OCI-LY1 (cell line): ENCODE data around the gene FAM83G.

Experiments
- EZH2 ChIP-seq: fragments of 200-600 bp; sonication (generic), shearing (Covaris generic); IDR thresholded peaks from 2 replicates; pipeline ENCODE4 v1.8.0; 2017; ENCODE audit warnings: borderline replicate concordance, mixed run types, mild to moderate bottlenecking, antibody characterized with exemption, low read length, moderate library complexity, mixed read lengths
- TF ChIP-seq, protein P1 (sequence below): fragments of 200-600 bp; sonication (generic), shearing (Covaris generic); IDR thresholded peaks from 2 replicates; pipeline ENCODE4 v1.5.1; 2017; ENCODE audit warnings: mild to moderate bottlenecking, antibody characterized with exemption, low read length, moderate library complexity, mixed read lengths

DNA sequence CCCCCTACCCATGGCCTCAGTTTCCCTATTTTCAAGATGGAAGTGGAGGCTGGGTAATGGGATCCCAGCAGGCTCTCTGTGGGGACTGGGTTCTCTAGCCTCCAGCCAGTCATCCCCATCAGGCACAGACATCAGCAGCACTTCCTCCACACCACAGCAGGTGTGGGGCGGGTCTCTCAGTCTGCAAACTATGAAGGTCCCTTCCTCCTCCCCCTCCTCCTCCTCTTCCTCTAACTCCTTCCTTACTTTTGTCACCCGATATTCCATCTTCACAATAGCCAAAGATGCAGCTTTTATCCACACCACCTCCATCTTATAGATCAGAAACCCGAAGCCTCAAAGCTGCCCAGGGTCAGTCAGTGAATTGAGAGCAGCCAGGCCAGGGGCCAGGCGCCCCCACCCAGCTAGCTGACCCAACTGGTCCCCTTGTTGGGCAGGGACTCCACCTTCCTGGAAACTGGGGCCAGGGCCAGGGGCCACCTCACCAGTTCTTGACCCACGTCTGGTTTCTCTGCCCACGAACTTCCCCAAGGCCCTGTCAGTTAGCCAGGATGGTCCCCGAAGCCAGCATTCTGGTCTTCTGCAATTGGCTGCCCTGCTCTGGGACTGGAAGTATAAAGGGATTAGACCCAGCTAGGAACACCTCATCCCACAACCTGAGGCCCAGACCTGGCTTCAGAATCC lies 2.5 kb downstream of the FAM83G start:
- TF ChIP-seq, protein P1, sequence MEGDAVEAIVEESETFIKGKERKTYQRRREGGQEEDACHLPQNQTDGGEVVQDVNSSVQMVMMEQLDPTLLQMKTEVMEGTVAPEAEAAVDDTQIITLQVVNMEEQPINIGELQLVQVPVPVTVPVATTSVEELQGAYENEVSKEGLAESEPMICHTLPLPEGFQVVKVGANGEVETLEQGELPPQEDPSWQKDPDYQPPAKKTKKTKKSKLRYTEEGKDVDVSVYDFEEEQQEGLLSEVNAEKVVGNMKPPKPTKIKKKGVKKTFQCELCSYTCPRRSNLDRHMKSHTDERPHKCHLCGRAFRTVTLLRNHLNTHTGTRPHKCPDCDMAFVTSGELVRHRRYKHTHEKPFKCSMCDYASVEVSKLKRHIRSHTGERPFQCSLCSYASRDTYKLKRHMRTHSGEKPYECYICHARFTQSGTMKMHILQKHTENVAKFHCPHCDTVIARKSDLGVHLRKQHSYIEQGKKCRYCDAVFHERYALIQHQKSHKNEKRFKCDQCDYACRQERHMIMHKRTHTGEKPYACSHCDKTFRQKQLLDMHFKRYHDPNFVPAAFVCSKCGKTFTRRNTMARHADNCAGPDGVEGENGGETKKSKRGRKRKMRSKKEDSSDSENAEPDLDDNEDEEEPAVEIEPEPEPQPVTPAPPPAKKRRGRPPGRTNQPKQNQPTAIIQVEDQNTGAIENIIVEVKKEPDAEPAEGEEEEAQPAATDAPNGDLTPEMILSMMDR: no peak
- TF ChIP-seq EZH2: no peak
